ENCODE results near the gene ABO. TPM values are rescaled to one million over a fixed set of nuclear protein-coding genes. Genes with fewer than 3 reads are reported as not detected.

ABO gene
- total and polyA plus RNA-seq, 7 donors = 0.03 to 0.86 (median 0.51) TPM

- H3K27me3 ChIP-seq (ENCODE audit: insufficient read depth in 3 of 3, low read length in 2 of 3) = peaks cover 0 to 56% (median 3%) of the 10 kb centered on the region in 3 donors
- no peak for DNase-seq
Measured at GRCh38 chr9:133242241-133242640, 32.8 kb downstream of the ABO start.

GRCh38 chr9:133239533-133240090 lies 35.4 kb downstream of the ABO start:
- DNase-seq (no peak), ATAC-seq (no peak)
- H3K9me3 ChIP-seq = no peaks in the 10 kb centered on the region
- no peak overlapping the region for H3K4me3 ChIP-seq
- H3K36me3 ChIP-seq (ENCODE audit: insufficient read depth in 1 of 2, low read depth in 1 of 2) = no peaks in the 10 kb centered on the region
- no peak for TF ChIP-seq CTCF (IDR thresholded peaks at IDR 0.05)
- H3K4me1 ChIP-seq = no peaks in the 10 kb centered on the region
- H3K27ac ChIP-seq = no peak overlapping the region
- 85 to 91% (median 89%) methylated on average over 18 of the region's 18 CpGs for WGBS, 3 donors
- H3K27me3 ChIP-seq (ENCODE audit: insufficient read depth in 3 of 3, low read length in 2 of 3) = peaks cover 0 to 50% (median 8%) of the 10 kb centered on the region in 3 donors
- intact Hi-C loops (cut with DNase I) = no loop called here

More at GRCh38 chr9:133242241-133242640, 32.8 kb downstream of the ABO start:
- Histone ChIP-seq H3K4me3 (no peak overlapping the region), H3K36me3 (ENCODE audit: insufficient read depth in 1 of 2, low read depth in 1 of 2) (no peaks in the 10 kb centered on the region), H3K4me1 (no peaks in the 10 kb centered on the region), H3K9me3 (no peaks in the 10 kb centered on the region), H3K27ac (no peak overlapping the region)
- TF ChIP-seq CTCF (IDR thresholded peaks at IDR 0.05) = no peak
- intact Hi-C loops (cut with DNase I) = no loop called here
- ATAC-seq = no peak
- 74 to 84% (median 83%) methylated on average over 14 of the region's 14 CpGs for WGBS, 3 donors

- intact Hi-C loops (cut with DNase I) = no loop called here
- H3K4me3 ChIP-seq = peak overlapping the region; percentile 36
- no peaks in the 10 kb centered on the region for H3K9me3 ChIP-seq
- H3K4me1 ChIP-seq = no peaks in the 10 kb centered on the region
- H3K27ac ChIP-seq = peak overlapping the region; percentile 32
- peak; percentile 37 for TF ChIP-seq CTCF (IDR thresholded peaks at IDR 0.05)
- peak in 3 of 4 donors; percentile 38 to 59 (median 59) for ATAC-seq
- peaks cover 0 to 50% (median 8%) of the 10 kb centered on the region in 3 donors for H3K27me3 ChIP-seq (ENCODE audit: insufficient read depth in 3 of 3, low read length in 2 of 3)
- no peaks in the 10 kb centered on the region for H3K36me3 ChIP-seq (ENCODE audit: insufficient read depth in 1 of 2, low read depth in 1 of 2)
- 13 to 16% (median 13%) methylated on average over 25 to 26 of the region's 26 CpGs for WGBS, 3 donors
- peak; percentile 64 to 73 for DNase-seq
Measured at GRCh38 chr9:133238851-133239532, 36.0 kb downstream of the ABO start.

- Histone ChIP-seq H3K27me3 (ENCODE audit: insufficient read depth in 3 of 3, low read length in 2 of 3) (peaks cover 0 to 50% (median 10%) of the 10 kb centered on the region in 3 donors), H3K9me3 (no peaks in the 10 kb centered on the region), H3K4me3 (peak overlapping the region; percentile 36), H3K27ac (peak overlapping the region; percentile 65), H3K36me3 (ENCODE audit: insufficient read depth in 1 of 2, low read depth in 1 of 2) (no peaks in the 10 kb centered on the region), H3K4me1 (no peaks in the 10 kb centered on the region)
- peak; percentile 81 to 88 for DNase-seq
- intact Hi-C loops (cut with DNase I) = no loop called here
- 17 to 23% (median 18%) methylated on average over 24 to 25 of the region's 25 CpGs for WGBS, 3 donors
- ATAC-seq = peak in 3 of 4 donors; percentile 57 to 81 (median 75)
- no peak for TF ChIP-seq CTCF (IDR thresholded peaks at IDR 0.05)
Measured at GRCh38 chr9:133238272-133238850, 36.6 kb downstream of the ABO start.
